NCI-H187 (cell line): ENCODE data around the gene CHN1.

Experiments
- DNase-seq, 2 experiments: peaks; one replicate each; lab custom pipeline; 2025; lab: John Stamatoyannopoulos, UW

The CHN1 gene

GRCh38 chr2:174785481-174785880, 219.7 kb downstream of the CHN1 start:
- no peak for DNase-seq

GRCh38 chr2:174784909-174785308, 220.3 kb downstream of the CHN1 start:
- no peak for DNase-seq

DNA sequence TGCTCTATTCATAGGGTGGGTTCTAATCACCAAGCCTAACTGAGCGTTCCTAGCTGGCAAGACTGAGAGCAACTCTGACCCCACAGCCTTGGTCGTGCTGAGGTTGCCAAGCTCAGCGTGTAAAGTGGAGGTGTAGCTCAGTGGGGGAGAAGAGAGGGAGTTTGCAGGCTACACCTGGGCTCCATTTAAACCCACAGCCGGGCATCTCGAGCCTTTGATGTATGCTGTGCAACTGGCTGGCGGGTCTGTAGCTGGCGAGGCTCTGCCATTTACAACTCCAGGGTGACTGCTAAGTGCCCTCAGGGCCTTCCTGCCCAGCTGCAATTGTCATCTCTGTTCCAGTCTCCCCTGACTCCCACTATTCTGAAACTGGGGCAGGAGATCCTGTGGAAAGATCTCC, 220.9 kb downstream of the CHN1 start:
- DNase-seq, result no peak

DNA sequence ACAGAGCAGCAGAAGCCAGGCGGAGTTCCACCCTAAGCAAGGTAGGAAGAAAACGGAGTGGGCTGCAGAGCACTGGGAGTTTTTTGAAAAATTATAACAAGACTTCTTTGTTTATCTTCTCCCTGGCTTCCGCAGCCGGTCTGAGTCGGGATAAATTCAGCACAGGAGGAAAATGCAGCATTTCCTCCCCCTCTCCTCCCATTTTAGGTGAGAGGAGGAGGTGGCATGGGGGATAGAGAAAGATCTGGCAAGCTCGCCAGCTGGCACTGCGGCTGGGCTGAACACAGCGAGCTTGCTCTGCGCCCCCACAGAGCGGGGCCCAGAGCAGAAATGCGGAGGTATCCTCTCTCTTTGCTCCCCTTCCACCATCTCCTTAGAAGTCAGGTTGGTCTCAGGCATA, 223.2 kb downstream of the CHN1 start:
- DNase-seq, result no peak

DNA sequence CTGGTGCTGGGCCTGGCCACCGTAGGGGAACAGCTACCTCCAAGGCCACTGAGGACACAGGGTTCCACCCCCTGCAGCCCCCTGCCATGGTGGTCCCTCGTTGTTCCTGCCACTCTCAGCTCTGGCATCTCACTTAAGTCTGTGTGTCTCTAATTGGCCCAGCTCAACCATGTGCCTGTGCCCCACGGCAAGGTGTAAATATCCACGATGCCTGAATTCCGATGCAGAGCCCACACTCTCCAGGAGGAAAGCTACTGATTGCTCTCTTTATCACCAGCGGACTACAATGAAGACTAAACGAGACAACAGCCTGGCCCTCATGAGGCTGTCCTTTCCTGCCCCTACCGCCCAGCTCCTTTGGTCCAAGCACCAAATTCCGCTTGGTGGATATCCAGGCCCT, 223.9 kb downstream of the CHN1 start:
- DNase-seq, result no peak

- DNase-seq, result no peak
Observed at GRCh38 chr2:174780856-174781255, 224.3 kb downstream of the CHN1 start.

- DNase-seq, result no peak
Observed at GRCh38 chr2:174780191-174780840, 224.9 kb downstream of the CHN1 start.

GRCh38 chr2:174779361-174779928, 225.7 kb downstream of the CHN1 start:
- peak in 1 of 2 experiments; percentile 21 for DNase-seq

DNA sequence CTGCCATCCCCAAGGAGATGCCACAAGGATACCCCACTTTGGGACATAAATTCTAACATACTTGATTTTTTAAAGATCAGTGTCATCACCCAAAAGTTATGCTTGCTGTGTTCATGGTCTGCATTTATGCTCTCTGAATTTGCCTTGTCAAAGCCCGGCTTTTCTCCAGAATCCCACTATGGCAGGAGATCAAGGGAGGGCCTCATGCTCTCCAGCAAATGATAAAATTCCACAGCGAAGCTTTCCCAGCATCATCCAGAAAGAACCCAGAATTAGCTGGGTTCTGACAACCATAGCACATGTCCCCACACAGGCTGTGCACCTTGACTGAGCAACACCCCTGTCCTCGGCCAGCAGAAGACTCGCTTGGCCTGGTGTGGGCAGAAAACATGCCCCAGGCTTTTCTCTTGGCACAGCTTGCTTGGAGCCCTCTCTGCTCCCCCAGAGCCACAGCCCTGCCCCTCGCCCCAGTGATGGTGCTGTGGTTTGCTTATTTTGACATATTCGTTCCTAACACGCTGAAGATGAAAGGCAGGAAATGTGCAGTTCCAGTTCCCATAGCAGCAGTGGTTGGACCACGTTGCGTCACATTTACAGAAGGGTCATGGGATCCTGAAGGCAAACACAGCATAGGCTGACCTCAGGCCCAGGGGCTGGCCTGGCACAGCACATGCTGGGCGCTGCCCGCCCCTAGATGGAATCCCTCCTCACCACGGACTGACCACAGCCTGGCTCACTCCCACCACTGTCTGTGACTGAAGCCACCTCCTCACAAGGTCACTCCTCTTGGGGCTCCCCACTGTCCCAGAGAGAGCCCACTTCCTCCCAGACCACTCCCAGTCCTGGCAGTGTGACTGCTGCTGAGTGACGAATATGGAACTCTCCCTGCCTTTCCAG, 226.8 kb downstream of the CHN1 start:
- DNase-seq, result no peak

GRCh38 chr2:174777347-174778084, 227.7 kb downstream of the CHN1 start:
- no peak for DNase-seq

DNA sequence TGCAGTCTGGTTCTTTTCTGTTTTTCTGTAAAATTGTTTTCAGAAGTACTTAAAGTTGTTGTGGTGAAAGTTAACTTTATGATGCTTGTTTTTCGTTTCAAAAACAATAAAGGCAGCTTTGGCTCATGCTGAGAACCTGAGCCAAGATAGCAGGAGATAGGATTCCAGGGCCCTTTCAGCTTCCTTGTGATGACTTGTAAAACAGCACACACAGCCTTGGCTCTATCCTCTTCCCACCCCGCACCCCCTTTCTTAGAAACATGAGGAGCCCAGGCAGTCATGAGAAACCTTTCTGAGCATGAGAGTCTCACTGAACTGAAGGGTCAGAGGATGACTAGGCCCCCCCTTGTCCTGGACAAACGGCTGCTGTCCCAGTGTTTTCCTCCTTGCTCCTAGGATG, 228.5 kb downstream of the CHN1 start:
- no peak for DNase-seq

DNA sequence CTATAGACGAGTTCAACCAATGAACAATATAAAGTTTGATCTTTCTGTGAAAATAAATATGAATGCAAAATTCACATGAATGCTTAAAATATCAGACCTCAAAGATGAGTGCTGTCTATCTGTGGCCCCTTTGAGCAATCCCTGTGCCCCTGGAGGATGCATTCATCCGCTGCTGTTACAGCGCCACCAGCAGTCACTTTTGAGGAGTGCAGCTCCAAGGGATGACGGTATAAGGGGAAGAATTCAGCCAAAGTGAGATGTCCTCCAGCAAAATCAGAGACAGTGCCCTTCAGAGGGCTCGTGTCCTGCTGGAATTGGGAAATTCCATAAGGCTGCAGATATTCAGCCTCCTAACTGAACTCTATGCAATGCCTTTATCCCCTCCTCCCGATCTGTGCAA, 229.0 kb downstream of the CHN1 start:
- DNase-seq, result no peak

- no peak for DNase-seq
Observed at GRCh38 chr2:174775571-174775980, 229.6 kb downstream of the CHN1 start.

GRCh38 chr2:174774886-174775285, 230.3 kb downstream of the CHN1 start:
- no peak for DNase-seq

- no peak for DNase-seq
Observed at GRCh38 chr2:174773215-174773614, 232.0 kb downstream of the CHN1 start.

DNA sequence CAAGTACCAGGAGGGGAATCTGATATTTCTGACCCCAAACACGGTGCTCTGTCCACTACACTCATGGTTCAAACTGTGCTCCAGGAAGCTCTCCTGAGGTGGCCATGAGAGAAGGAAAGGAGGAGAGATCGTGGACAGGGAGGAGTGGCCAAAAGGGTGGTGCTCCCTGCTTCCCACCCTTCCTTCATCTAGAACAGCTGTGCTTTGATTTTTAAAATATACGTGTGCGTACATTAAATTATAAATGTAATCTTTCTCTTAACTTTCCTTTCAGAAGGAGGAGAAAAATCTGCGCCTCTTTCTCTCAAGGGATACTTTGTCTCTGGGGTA, 232.7 kb downstream of the CHN1 start:
- no peak for DNase-seq

DNA sequence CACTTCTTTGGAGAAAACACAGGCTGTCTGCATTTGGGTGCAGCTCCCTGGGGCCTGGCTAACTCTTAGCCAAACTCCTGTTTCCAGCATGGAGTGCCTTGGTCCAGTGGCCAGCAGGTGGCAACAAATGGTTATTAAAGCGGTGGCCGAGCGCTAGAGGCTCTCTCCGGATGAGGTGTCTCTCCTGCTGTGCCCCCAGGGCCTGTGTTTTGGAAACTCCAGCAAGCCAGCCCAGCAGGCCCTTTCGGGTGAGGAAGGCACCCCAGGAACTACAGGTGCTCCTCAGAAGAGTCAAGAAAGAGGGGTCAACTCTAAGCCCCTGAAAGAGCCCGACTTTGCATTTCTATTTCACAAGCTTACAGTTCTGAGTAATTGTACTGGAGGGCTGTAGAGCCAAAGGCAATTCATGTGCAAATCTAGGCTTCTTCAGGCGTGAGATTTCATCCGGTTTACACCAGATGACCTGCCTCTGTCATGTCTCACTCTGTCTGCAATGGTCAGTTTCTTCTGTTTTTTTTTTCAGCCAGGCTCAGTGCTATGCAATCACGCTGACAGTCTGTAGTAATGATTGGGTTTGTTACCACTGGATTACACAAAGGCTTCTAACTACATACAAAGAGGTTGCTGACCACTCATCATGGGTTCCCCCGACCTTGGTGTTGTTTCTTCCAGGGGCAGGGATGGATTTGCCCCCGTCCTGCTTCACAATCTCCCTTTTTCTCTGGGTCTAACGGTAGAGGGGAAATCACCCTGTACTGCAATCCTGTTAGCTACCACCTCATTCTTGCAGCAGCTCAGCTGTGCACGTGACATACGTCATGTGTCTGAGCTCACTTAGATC, 233.3 kb downstream of the CHN1 start:
- no peak for DNase-seq

DNA sequence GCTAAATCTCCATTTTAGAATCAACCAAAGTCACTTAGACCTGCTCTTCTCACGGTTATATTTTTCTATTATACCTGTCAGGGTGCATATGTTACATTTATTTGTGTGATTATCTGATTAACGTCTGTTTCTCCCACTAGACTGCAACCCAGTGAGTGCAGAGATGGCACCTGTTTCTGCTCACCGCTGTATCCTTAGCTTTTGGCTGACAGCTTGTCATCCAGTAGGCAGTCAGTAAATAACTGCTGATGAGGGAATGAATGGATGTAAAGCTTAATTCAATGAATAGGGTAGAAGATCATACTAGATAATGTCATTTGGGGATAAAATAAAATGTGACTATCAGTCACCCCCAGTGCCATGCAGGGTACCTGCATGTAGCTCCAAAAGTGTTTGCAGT, 234.0 kb downstream of the CHN1 start:
- no peak for DNase-seq

- no peak for DNase-seq
Observed at GRCh38 chr2:174768557-174768956, 236.6 kb downstream of the CHN1 start.

DNA sequence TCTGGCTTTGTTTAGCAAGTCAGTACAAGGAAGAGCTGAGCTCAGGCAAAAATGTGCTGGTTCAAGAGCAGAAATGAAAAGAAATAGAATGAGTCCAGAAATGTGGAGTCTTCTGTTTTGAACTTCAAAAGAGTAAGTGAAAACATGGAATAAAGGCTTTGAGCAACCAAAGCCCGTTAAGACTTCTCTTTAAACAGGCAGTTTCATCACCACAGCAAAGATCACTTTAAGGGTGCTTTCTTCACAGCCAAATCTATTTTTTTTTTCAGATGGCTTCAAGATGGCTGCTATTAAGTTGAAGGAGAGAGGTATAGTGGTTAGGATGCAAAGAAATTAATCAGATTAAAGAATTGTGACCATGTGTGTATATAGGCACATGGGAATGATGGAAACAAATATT, 238.9 kb downstream of the CHN1 start:
- no peak for DNase-seq

- DNase-seq, result no peak
Observed at GRCh38 chr2:174765576-174765975, 239.6 kb downstream of the CHN1 start.
